IPS-20b (cell line): ENCODE data around the gene RMND1.
"Not testable (repeated sequence)": the region's sequence is repeated elsewhere in the genome, so short reads cannot be mapped to it uniquely, and the experiment has no call there.

ENCODE experiments used
- H3K27ac ChIP-seq: one replicate; pipeline ENCODE4 v1.5.1; 2013; ENCODE audit warnings: low read length
- H3K27me3 ChIP-seq: 2 replicates; pipeline ENCODE4 v1.6.1; 2013; ENCODE audit warnings: mild to moderate bottlenecking, low read length, inconsistent platforms; ENCODE audit not compliant: insufficient read depth
- H3K36me3 ChIP-seq: 2 replicates; pipeline ENCODE4 v1.6.1; 2013; ENCODE audit warnings: low read depth, mild to moderate bottlenecking, inconsistent platforms, low read length, moderate library complexity; ENCODE audit not compliant: insufficient read depth
- H3K4me1 ChIP-seq: 2 replicates; pipeline ENCODE4 v1.6.1; 2013; ENCODE audit warnings: mild to moderate bottlenecking, control low read depth, inconsistent platforms, low read length, moderate library complexity; ENCODE audit not compliant: insufficient read depth
- H3K4me3 ChIP-seq: 2 replicates; pipeline ENCODE4 v1.5.1; 2013; ENCODE audit warnings: mild to moderate bottlenecking, low read length, inconsistent platforms
- H3K9ac ChIP-seq: 2 replicates; pipeline ENCODE4 v1.6.1; 2013; ENCODE audit warnings: low read depth, mild to moderate bottlenecking, inconsistent platforms, low read length, moderate library complexity
- H3K9me3 ChIP-seq: 2 replicates; pipeline ENCODE4 v1.6.1; 2013; ENCODE audit warnings: mild to moderate bottlenecking, low read depth, low read length, inconsistent platforms; ENCODE audit not compliant: insufficient read depth

RMND1 gene

GRCh38 chr6:151390851-151391470 is 61.0 kb downstream of the RMND1 start:
- Histone ChIP-seq H3K27ac (no peak overlapping the region), H3K4me3 (peak overlapping the region; percentile 75; the same call in 1 of the 2 replicates), H3K9ac (peak overlapping the region; percentile 90; the same call in 1 of the 2 replicates), H3K9me3 (no peaks in the 10 kb centered on the region), H3K4me1 (peaks cover 18% of the 10 kb centered on the region; the same call in 1 of the 2 replicates), H3K27me3 (no peaks in the 10 kb centered on the region), H3K36me3 (peaks cover 16% of the 10 kb centered on the region; the same call in 1 of the 2 replicates)

- Histone ChIP-seq H3K36me3 (peaks cover 16% of the 10 kb centered on the region; the same call in 1 of the 2 replicates), H3K27ac (no peak overlapping the region), H3K9ac (peak overlapping the region; percentile 90; the same call in 1 of the 2 replicates), H3K9me3 (no peaks in the 10 kb centered on the region), H3K4me1 (peaks cover 18% of the 10 kb centered on the region; the same call in 1 of the 2 replicates), H3K4me3 (peak overlapping the region; percentile 86; the same call in 1 of the 2 replicates), H3K27me3 (no peaks in the 10 kb centered on the region)
Observed at GRCh38 chr6:151390276-151390850, 61.6 kb downstream of the RMND1 start.

- Histone ChIP-seq H3K36me3 (peaks cover 11% of the 10 kb centered on the region; the same call in 1 of the 2 replicates), H3K9ac (peak overlapping the region; percentile 93), H3K27ac (peak overlapping the region; percentile 63), H3K27me3 (no peaks in the 10 kb centered on the region), H3K9me3 (no peaks in the 10 kb centered on the region), H3K4me3 (peak overlapping the region; percentile 86), H3K4me1 (peaks cover 18% of the 10 kb centered on the region; the same call in 1 of the 2 replicates)
Observed at GRCh38 chr6:151389618-151390275, 62.2 kb downstream of the RMND1 start.

- Histone ChIP-seq H3K9ac (peak overlapping the region; percentile 93), H3K36me3 (peaks cover 17% of the 10 kb centered on the region; the same call in 1 of the 2 replicates), H3K27ac (peak overlapping the region; percentile 63), H3K27me3 (no peaks in the 10 kb centered on the region), H3K9me3 (no peaks in the 10 kb centered on the region), H3K4me1 (peaks cover 18% of the 10 kb centered on the region; the same call in 1 of the 2 replicates), H3K4me3 (peak overlapping the region; percentile 86)
Observed at GRCh38 chr6:151388997-151389617, 62.8 kb downstream of the RMND1 start.

DNA sequence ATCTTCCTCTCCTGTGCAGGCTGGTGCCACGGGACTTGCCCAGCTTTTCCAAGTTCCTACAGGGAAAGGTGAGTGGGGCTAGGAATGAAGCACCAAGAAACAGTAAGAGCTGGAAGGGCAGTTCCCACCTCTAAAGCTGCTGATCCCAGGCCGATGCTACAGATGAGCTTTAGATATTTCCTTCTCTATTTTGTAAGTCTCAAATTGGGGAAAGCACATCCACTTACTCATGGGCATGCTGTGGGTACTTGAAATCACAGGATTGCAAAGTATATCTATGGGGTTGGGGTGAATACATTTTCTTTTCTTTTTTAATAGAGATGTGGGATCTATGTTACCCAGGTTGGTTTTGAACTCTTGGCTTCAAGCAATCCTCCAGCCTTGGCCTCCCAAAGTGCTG is 63.7 kb downstream of the RMND1 start:
- Histone ChIP-seq H3K4me3 (no peak overlapping the region), H3K27ac (no peak overlapping the region), H3K4me1 (peaks cover 12% of the 10 kb centered on the region; the same call in 1 of the 2 replicates), H3K9me3 (no peaks in the 10 kb centered on the region), H3K27me3 (no peaks in the 10 kb centered on the region), H3K9ac (no peak overlapping the region), H3K36me3 (peaks cover 17% of the 10 kb centered on the region; the same call in 1 of the 2 replicates)

DNA sequence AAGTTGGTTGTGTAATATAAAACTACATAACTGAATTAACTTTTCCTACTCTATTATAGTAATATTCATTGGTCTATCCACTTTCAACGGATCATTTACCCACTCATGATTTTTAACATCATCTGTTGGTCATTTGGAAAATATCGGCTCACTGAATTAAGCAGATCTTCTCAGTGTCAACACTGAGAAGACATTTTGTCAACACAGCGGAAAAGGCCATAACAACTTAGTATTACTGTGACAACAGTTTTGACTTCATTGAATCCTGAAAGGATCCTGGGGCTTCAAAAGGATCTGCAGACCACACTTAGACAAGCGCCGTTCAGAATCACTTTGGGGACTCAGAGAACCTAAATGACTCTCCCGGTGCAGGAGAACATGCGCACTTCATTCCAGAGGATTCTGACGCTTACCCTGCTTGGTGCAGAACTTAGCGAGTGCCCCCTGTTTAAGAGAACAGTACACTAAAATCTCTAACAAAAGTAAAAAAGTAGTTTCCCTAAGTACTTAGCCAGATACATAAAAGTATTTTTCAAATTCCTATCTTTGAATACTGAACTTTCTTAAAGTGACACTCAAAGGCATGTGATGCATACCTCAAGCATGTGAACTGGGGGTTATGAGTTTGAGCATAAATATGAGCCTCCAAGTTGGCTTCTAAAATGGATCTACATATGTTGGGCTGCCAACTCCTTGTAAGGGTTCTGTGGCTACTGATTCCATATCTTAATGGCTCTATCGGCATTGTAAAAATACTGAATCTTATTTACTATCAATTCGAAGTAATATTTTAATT is 64.6 kb downstream of the RMND1 start:
- Histone ChIP-seq H3K27ac (no peak overlapping the region), H3K4me3 (no peak overlapping the region), H3K9me3 (no peaks in the 10 kb centered on the region), H3K9ac (no peak overlapping the region), H3K27me3 (no peaks in the 10 kb centered on the region), H3K4me1 (peaks cover 3% of the 10 kb centered on the region; the same call in 1 of the 2 replicates), H3K36me3 (peaks cover 17% of the 10 kb centered on the region; the same call in 1 of the 2 replicates)

GRCh38 chr6:151385177-151385576 is 66.7 kb downstream of the RMND1 start:
- Histone ChIP-seq H3K4me1 (peaks cover 7% of the 10 kb centered on the region; the same call in 1 of the 2 replicates), H3K36me3 (peaks cover 17% of the 10 kb centered on the region; the same call in 1 of the 2 replicates), H3K27me3 (no peaks in the 10 kb centered on the region), H3K27ac (no peak overlapping the region), H3K9me3 (no peaks in the 10 kb centered on the region), H3K9ac (no peak overlapping the region), H3K4me3 (no peak overlapping the region)

DNA sequence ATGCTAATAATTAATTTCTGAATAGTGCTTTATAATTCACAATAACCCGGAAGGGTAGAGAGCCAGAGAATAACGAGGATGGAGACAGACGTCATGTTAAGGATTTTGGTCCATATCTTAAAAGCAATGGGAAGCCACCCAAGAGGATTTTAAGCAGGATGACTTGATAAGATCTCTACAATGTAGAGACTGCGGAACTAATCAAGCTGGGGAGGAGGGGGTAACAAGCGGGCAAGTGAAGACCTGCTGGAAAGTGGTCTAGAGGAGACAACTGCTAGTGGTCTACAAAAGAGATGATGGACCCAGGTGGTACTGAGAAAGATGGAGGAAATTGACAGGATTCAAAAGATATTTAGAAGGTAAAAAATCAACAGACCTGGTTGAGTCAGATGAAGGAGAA is 67.8 kb downstream of the RMND1 start:
- Histone ChIP-seq H3K4me3 (no peak overlapping the region), H3K9me3 (no peaks in the 10 kb centered on the region), H3K9ac (no peak overlapping the region), H3K27ac (no peak overlapping the region), H3K27me3 (no peaks in the 10 kb centered on the region), H3K4me1 (peaks cover 7% of the 10 kb centered on the region; the same call in 1 of the 2 replicates), H3K36me3 (peaks cover 17% of the 10 kb centered on the region; the same call in 1 of the 2 replicates)

GRCh38 chr6:151382631-151383030 is 69.3 kb downstream of the RMND1 start:
- H3K4me3 ChIP-seq, H3K4me1 ChIP-seq, H3K9me3 ChIP-seq, H3K9ac ChIP-seq, H3K27me3 ChIP-seq, H3K27ac ChIP-seq: not testable (repeated sequence)
- H3K36me3 ChIP-seq = peaks cover 12% of the 10 kb centered on the region; the same call in 1 of the 2 replicates

- Histone ChIP-seq H3K9me3 (no peaks in the 10 kb centered on the region), H3K9ac (no peak overlapping the region), H3K27ac (no peak overlapping the region), H3K4me3 (no peak overlapping the region), H3K4me1 (peaks cover 4% of the 10 kb centered on the region; the same call in 1 of the 2 replicates), H3K36me3 (peaks cover 5% of the 10 kb centered on the region; the same call in 1 of the 2 replicates), H3K27me3 (no peaks in the 10 kb centered on the region)
Observed at GRCh38 chr6:151381722-151382121, 70.2 kb downstream of the RMND1 start.

GRCh38 chr6:151380848-151381205 is 71.1 kb downstream of the RMND1 start:
- Histone ChIP-seq H3K4me3 (no peak overlapping the region), H3K9me3 (no peaks in the 10 kb centered on the region), H3K27me3 (no peaks in the 10 kb centered on the region), H3K36me3 (peaks cover 5% of the 10 kb centered on the region; the same call in 1 of the 2 replicates), H3K27ac (no peak overlapping the region), H3K4me1 (peaks cover 4% of the 10 kb centered on the region; the same call in 1 of the 2 replicates), H3K9ac (peak overlapping the region; percentile 27; the same call in 1 of the 2 replicates)
